Heart left ventricle (tissue), 13 donors: ENCODE measurements around the gene TBL1XR1.

ENCODE experiments used
- CTCF ChIP-seq, 12 donors: fragments of 200-600 bp; sonication (generic) in 4 of 12; IDR thresholded peaks; one replicate each; pipeline versions ENCODE4 v1.5.0 to v1.8.0; 2018 to 2022; ENCODE audit warnings: antibody characterized with exemption in 12 of 12, mild to moderate bottlenecking in 5 of 12
- POLR2A ChIP-seq, 2 donors: fragments of 450-650 bp; IDR thresholded peaks; one replicate each; pipeline ENCODE4 v1.6.1; 2017; ENCODE audit warnings: antibody characterized with exemption in 2 of 2, mild to moderate bottlenecking in 2 of 2, moderate library complexity in 2 of 2
- donor health status: ischemic (EF 13 %, LVEDD 7.1; RV severe dilation, severe dysfunction).
- donor health status: DM: no; HTN: yes; CAD: no.
- donor health status: DM: no; HTN: no; CAD: no.
- donor health status: ischemic (EF 25% LVEDD 6.9; RV normal size, moderate dysfunction).
- donor health status: ischemic (EF 25% LVEDD 5.7; RV mildly dilated, moderate dysfunction).
- donor health status: ischemic (EF 35%, LVEDD 5.7; RV mildly dilated, moderate dysfunction).
- donor health status: nonischemic (EF 11% LVEDD 7.7; RV severe dilation, severe dysfunction).
- donor health status: DM: yes; HTN: yes; CAD: no.
- donor health status: PGD.
- donor health status: ischemic (EF 29% LVEDD 5.4; RV normal size, mild dysfunction).
- donor health status: nonischemic (EF 23%, LVEDD 6.1; RV moderate dilation, normal function).

- TF ChIP-seq CTCF (IDR thresholded peaks at IDR 0.05) (no peak), POLR2A (IDR thresholded peaks at IDR 0.05) (no peak)
Measured at GRCh38 chr3:176988795-176989194, 208.5 kb downstream of the TBL1XR1 start.
